ENCODE results near the gene TBC1D22A.

Gene TBC1D22A

DNA sequence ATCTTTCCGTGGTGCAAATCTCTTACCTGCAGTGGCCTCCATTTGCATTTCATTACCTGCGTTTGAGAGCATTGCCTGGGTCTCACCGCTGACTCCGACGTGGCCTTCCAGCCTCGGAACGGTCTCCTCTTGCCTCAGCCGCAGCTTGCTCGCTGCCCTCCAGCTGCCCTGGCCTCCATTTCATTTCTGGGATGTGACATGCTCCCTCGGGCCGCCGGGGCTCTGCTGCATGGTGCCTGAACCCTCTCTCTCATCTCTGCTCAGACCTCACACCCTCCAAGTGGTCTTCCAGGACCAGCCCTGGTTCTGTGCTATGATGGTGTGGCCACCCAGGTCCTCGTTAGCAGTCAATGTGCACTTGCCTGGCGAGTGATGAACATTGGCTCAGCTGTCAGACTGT, 229.2 kb downstream of the TBC1D22A start:
- peaks cover 2% of the 10 kb centered on the region for H3K4me1 ChIP-seq (ENCODE audit: control insufficient read depth, insufficient read depth, low read length)
- no peak overlapping the region for H3K9ac ChIP-seq (ENCODE audit: low read length in 2 of 2)
- H3K4me3 ChIP-seq (ENCODE audit: low read length in 2 of 2): no peak overlapping the region
- no peaks in the 10 kb centered on the region for H3K27me3 ChIP-seq (ENCODE audit: control insufficient read depth in 1 of 2, insufficient read depth in 2 of 2, low read length in 2 of 2)
- H3K9me3 ChIP-seq (ENCODE audit: control insufficient read depth in 2 of 2, low read length in 2 of 2): no peaks in the 10 kb centered on the region
- peaks cover 4 to 8% of the 10 kb centered on the region in 2 donors for H3K36me3 ChIP-seq (ENCODE audit: control insufficient read depth in 2 of 2, insufficient read depth in 2 of 2, low read length in 2 of 2)
- no peak overlapping the region for H3K27ac ChIP-seq (ENCODE audit: low read length)

GRCh38 chr22:46992121-46992731, 229.8 kb downstream of the TBC1D22A start:
- no peak overlapping the region for H3K27ac ChIP-seq (ENCODE audit: low read length)
- H3K9me3 ChIP-seq (ENCODE audit: control insufficient read depth in 2 of 2, low read length in 2 of 2): no peaks in the 10 kb centered on the region
- peaks cover 2% of the 10 kb centered on the region for H3K4me1 ChIP-seq (ENCODE audit: control insufficient read depth, insufficient read depth, low read length)
- no peak overlapping the region for H3K9ac ChIP-seq (ENCODE audit: low read length in 2 of 2)
- H3K36me3 ChIP-seq (ENCODE audit: control insufficient read depth in 2 of 2, insufficient read depth in 2 of 2, low read length in 2 of 2): peaks cover 4 to 8% of the 10 kb centered on the region in 2 donors
- no peaks in the 10 kb centered on the region for H3K27me3 ChIP-seq (ENCODE audit: control insufficient read depth in 1 of 2, insufficient read depth in 2 of 2, low read length in 2 of 2)
- no peak overlapping the region for H3K4me3 ChIP-seq (ENCODE audit: low read length in 2 of 2)

GRCh38 chr22:46993633-46994032, 231.2 kb downstream of the TBC1D22A start:
- H3K27ac ChIP-seq (ENCODE audit: low read length): no peak overlapping the region
- H3K9me3 ChIP-seq (ENCODE audit: control insufficient read depth in 2 of 2, low read length in 2 of 2): no peaks in the 10 kb centered on the region
- no peak overlapping the region for H3K9ac ChIP-seq (ENCODE audit: low read length in 2 of 2)
- H3K4me3 ChIP-seq (ENCODE audit: low read length in 2 of 2): no peak overlapping the region
- H3K4me1 ChIP-seq (ENCODE audit: control insufficient read depth, insufficient read depth, low read length): peaks cover 2% of the 10 kb centered on the region
- peaks cover 4 to 11% of the 10 kb centered on the region in 2 donors for H3K36me3 ChIP-seq (ENCODE audit: control insufficient read depth in 2 of 2, insufficient read depth in 2 of 2, low read length in 2 of 2)
- H3K27me3 ChIP-seq (ENCODE audit: control insufficient read depth in 1 of 2, insufficient read depth in 2 of 2, low read length in 2 of 2): no peaks in the 10 kb centered on the region

DNA sequence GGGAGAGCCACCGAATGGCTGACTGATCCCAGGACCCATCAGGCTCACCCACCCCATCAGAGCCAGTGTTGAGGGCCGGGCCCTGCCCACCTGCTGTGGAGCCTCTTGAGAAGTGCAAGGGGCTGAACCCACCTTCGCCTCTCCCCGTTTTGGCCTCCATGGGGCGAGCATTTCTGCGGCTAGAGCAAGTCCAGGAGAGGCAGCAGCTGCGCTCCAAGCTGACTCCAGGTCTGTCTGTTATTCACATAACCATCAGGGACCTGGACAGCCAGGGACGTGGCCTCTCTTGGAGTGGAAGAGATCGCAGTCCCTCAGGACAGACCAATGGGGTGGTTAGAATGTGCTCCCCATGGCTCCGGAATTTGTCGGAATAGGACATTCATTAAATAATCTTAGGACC, 231.8 kb downstream of the TBC1D22A start:
- Histone ChIP-seq H3K4me3 (ENCODE audit: low read length in 2 of 2) (no peak overlapping the region), H3K9me3 (ENCODE audit: control insufficient read depth in 2 of 2, low read length in 2 of 2) (no peaks in the 10 kb centered on the region), H3K9ac (ENCODE audit: low read length in 2 of 2) (no peak overlapping the region), H3K4me1 (ENCODE audit: control insufficient read depth, insufficient read depth, low read length) (peaks cover 2% of the 10 kb centered on the region), H3K27ac (ENCODE audit: low read length) (no peak overlapping the region), H3K36me3 (ENCODE audit: control insufficient read depth in 2 of 2, insufficient read depth in 2 of 2, low read length in 2 of 2) (peaks cover 4 to 14% of the 10 kb centered on the region in 2 donors), H3K27me3 (ENCODE audit: control insufficient read depth in 1 of 2, insufficient read depth in 2 of 2, low read length in 2 of 2) (no peaks in the 10 kb centered on the region)

- Histone ChIP-seq H3K9ac (ENCODE audit: low read length in 2 of 2) (no peak overlapping the region), H3K4me1 (ENCODE audit: control insufficient read depth, insufficient read depth, low read length) (peaks cover 2% of the 10 kb centered on the region), H3K4me3 (ENCODE audit: low read length in 2 of 2) (no peak overlapping the region), H3K36me3 (ENCODE audit: control insufficient read depth in 2 of 2, insufficient read depth in 2 of 2, low read length in 2 of 2) (peaks cover 4 to 14% of the 10 kb centered on the region in 2 donors), H3K27ac (ENCODE audit: low read length) (no peak overlapping the region), H3K9me3 (ENCODE audit: control insufficient read depth in 2 of 2, low read length in 2 of 2) (no peaks in the 10 kb centered on the region), H3K27me3 (ENCODE audit: control insufficient read depth in 1 of 2, insufficient read depth in 2 of 2, low read length in 2 of 2) (no peaks in the 10 kb centered on the region)
Measured at GRCh38 chr22:46994983-46995382, 232.5 kb downstream of the TBC1D22A start.

DNA sequence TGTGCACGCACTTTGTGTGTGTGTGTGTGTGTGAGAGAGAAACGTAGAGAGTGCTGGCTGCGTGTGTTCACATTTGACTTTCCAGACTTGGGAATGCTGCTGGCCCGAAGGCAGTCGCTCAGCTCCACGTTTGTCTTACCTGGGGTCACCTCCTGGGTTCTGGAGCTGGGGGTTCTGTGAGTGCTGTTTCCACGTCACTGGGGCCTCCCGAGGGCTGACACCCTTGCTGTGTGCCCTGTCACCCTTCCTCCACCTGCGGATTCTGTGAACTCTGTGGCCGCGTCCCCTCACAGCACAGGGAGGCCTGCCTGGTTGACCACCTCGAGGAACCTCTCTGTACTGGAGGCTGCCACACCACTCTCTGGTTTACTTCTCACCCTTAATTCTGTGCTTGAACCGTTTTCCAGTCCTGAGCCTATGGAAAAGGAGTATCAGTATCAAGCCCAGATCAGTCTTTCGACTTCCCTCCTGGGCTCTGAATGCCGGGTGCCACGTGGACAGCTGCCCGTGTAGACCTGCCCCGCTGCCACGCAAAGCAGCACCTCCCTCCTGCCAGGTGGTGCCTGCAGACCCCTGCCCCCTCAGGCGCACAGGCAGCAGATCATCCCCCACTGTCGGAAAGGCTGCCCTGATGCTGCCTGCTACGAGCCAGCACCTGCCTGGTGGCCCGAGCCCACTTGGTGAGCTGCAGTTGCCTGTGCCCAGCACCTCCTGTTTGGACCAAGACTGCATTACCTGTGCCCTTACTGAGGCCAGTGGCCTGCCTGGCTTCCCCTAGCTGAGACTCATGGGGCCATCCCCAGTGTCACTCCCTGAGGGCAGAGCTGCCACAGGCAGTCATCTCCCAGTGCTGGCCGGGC, 233.3 kb downstream of the TBC1D22A start:
- H3K4me3 ChIP-seq (ENCODE audit: low read length in 2 of 2): no peak overlapping the region
- no peaks in the 10 kb centered on the region for H3K27me3 ChIP-seq (ENCODE audit: control insufficient read depth in 1 of 2, insufficient read depth in 2 of 2, low read length in 2 of 2)
- H3K9ac ChIP-seq (ENCODE audit: low read length in 2 of 2): no peak overlapping the region
- no peak overlapping the region for H3K27ac ChIP-seq (ENCODE audit: low read length)
- peaks cover 2% of the 10 kb centered on the region for H3K4me1 ChIP-seq (ENCODE audit: control insufficient read depth, insufficient read depth, low read length)
- H3K36me3 ChIP-seq (ENCODE audit: control insufficient read depth in 2 of 2, insufficient read depth in 2 of 2, low read length in 2 of 2): peaks cover 4 to 11% of the 10 kb centered on the region in 2 donors
- no peaks in the 10 kb centered on the region for H3K9me3 ChIP-seq (ENCODE audit: control insufficient read depth in 2 of 2, low read length in 2 of 2)

GRCh38 chr22:46996595-46997310, 234.3 kb downstream of the TBC1D22A start:
- H3K9ac ChIP-seq (ENCODE audit: low read length in 2 of 2): no peak overlapping the region

GRCh38 chr22:46997311-46997970, 235.0 kb downstream of the TBC1D22A start:
- Histone ChIP-seq H3K9me3 (ENCODE audit: control insufficient read depth in 2 of 2, low read length in 2 of 2) (no peaks in the 10 kb centered on the region), H3K4me3 (ENCODE audit: low read length in 2 of 2) (no peak overlapping the region), H3K27ac (ENCODE audit: low read length) (no peak overlapping the region), H3K4me1 (ENCODE audit: control insufficient read depth, insufficient read depth, low read length) (peaks cover 2% of the 10 kb centered on the region), H3K9ac (ENCODE audit: low read length in 2 of 2) (no peak overlapping the region), H3K36me3 (ENCODE audit: control insufficient read depth in 2 of 2, insufficient read depth in 2 of 2, low read length in 2 of 2) (peaks cover 0 to 6% of the 10 kb centered on the region in 2 donors), H3K27me3 (ENCODE audit: control insufficient read depth in 1 of 2, insufficient read depth in 2 of 2, low read length in 2 of 2) (no peaks in the 10 kb centered on the region)

More at GRCh38 chr22:46996595-46997310, 234.3 kb downstream of the TBC1D22A start:
- H3K4me1 ChIP-seq (ENCODE audit: control insufficient read depth, insufficient read depth, low read length): peaks cover 2% of the 10 kb centered on the region
- no peak overlapping the region for H3K27ac ChIP-seq (ENCODE audit: low read length)
- H3K27me3 ChIP-seq (ENCODE audit: control insufficient read depth in 1 of 2, insufficient read depth in 2 of 2, low read length in 2 of 2): no peaks in the 10 kb centered on the region
- H3K4me3 ChIP-seq (ENCODE audit: low read length in 2 of 2): no peak overlapping the region
- no peaks in the 10 kb centered on the region for H3K9me3 ChIP-seq (ENCODE audit: control insufficient read depth in 2 of 2, low read length in 2 of 2)
- H3K36me3 ChIP-seq (ENCODE audit: control insufficient read depth in 2 of 2, insufficient read depth in 2 of 2, low read length in 2 of 2): peaks cover 0 to 6% of the 10 kb centered on the region in 2 donors

- no peak overlapping the region for H3K4me3 ChIP-seq (ENCODE audit: low read length in 2 of 2)
- H3K27ac ChIP-seq (ENCODE audit: low read length): no peak overlapping the region
- H3K27me3 ChIP-seq (ENCODE audit: control insufficient read depth in 1 of 2, insufficient read depth in 2 of 2, low read length in 2 of 2): no peaks in the 10 kb centered on the region
- no peak overlapping the region for H3K9ac ChIP-seq (ENCODE audit: low read length in 2 of 2)
- peaks cover 2% of the 10 kb centered on the region for H3K4me1 ChIP-seq (ENCODE audit: control insufficient read depth, insufficient read depth, low read length)
- no peaks in the 10 kb centered on the region for H3K9me3 ChIP-seq (ENCODE audit: control insufficient read depth in 2 of 2, low read length in 2 of 2)
- H3K36me3 ChIP-seq (ENCODE audit: control insufficient read depth in 2 of 2, insufficient read depth in 2 of 2, low read length in 2 of 2): peaks cover 0 to 6% of the 10 kb centered on the region in 2 donors
Measured at GRCh38 chr22:46998331-46998730, 235.9 kb downstream of the TBC1D22A start.

DNA sequence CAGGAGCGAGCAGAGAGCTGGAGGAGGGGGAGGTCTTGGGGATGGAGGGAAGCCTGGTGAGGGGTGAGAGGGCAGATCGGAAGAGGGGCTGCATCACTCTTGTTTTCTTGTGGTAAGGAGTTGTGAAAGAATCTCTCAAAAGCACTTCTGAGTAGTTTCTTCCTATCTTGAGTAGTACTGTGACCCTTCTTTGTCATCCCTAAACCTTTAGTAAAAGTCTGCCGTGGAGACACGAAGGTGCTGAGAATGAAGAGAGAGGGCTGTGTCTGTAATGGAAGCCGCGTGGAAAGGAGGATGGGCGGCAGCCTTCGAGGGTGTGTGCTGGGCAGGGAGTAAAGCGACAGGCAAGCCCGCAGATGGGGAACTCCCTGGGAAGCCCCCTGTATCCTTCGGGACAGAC, 237.8 kb downstream of the TBC1D22A start:
- H3K9ac ChIP-seq (ENCODE audit: low read length in 2 of 2): no peak overlapping the region
- H3K9me3 ChIP-seq (ENCODE audit: control insufficient read depth in 2 of 2, low read length in 2 of 2): no peaks in the 10 kb centered on the region
- H3K4me3 ChIP-seq (ENCODE audit: low read length in 2 of 2): no peak overlapping the region
- no peaks in the 10 kb centered on the region for H3K27me3 ChIP-seq (ENCODE audit: control insufficient read depth in 1 of 2, insufficient read depth in 2 of 2, low read length in 2 of 2)
- H3K36me3 ChIP-seq (ENCODE audit: control insufficient read depth in 2 of 2, insufficient read depth in 2 of 2, low read length in 2 of 2): peaks cover 3 to 9% of the 10 kb centered on the region in 2 donors
- H3K4me1 ChIP-seq (ENCODE audit: control insufficient read depth, insufficient read depth, low read length): peaks cover 2% of the 10 kb centered on the region
- no peak overlapping the region for H3K27ac ChIP-seq (ENCODE audit: low read length)
